ENCODE measurements around the gene TMUB2. TPM values are rescaled to one million over a fixed set of nuclear protein-coding genes. Genes with fewer than 3 reads are reported as not detected.

TMUB2 gene
- total RNA-seq, 1 experiment from 2014 or later = 35.1 TPM

GRCh38 chr17:44202756-44203155 is 16.0 kb downstream of the TMUB2 start:
- DNase-seq (ENCODE audit: low read depth) = no peak

DNA sequence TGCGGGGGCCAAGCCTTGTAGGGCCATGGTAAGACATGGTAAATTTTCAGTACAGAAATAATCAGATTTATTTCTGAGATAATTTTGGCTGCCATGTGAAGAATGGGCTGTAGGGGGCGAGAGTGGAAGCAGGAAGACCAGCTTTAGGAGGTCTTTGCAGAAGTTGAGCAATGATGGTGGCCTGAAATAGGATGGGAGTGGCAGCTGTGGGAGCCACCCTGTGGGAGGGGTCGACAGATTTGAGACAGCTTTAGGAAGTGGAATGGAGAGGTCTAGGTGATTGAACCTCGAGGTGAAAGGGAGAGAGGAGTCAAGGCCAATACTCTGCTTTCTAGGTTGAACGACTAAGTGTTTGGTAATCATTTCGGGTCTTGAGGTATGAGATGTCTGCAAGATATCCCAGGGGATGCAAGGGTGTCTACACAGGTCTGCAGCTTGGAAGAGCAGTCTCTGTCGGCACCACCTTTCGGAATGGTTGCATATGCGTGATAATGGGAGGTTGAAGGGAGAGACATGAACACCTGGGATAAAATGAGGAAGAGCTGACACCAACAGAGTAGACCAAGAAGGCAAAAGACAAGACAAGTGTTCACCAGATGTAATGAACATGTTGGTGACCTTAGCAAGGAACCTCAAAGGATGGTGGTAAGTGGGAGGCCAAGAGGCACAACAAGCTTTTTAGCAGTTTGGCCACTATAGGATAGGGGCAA is 17.1 kb downstream of the TMUB2 start:
- DNase-seq (ENCODE audit: low read depth) = peak; percentile 56

GRCh38 chr17:44204441-44204882 is 17.7 kb downstream of the TMUB2 start:
- peak; percentile 72 for DNase-seq (ENCODE audit: low read depth)

- no peak for DNase-seq (ENCODE audit: low read depth)
Observed at GRCh38 chr17:44205962-44206824, 19.4 kb downstream of the TMUB2 start.

DNA sequence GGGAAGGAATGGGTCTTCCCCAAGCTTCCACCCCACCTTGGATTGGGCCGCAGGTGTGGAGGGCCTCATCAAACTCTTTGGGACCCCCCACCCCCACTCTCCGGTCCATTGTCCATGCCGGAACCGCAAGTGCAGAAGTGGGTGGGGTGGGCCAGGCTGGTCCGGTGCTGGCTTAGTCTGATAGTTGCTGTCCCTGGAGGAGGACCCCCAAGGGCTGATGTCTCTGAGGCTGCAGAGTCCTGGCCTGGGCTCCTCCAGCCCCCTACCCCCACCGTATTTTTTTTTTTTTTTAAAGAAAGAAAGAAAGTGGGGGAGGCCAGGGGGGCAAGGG is 20.0 kb downstream of the TMUB2 start:
- no peak for DNase-seq (ENCODE audit: low read depth)

DNA sequence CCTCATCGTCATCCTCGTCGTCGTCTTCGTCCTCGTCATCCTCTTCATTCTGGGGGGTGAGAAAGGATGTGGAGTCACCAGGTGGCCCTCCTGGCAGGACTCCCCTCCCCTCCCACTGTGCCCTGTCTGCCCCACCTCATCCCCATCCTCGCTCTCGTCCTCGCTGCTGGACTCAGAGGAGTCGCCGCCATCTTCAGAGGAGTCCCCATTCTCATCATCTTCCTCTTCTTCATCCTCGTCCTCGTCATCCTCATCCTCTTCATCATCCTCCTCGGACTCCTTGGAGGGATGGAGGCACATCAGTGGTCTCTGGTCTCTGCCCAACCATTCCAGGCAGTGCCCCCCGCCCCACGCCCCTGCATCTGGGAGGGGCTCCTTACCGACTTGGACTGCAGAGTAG is 20.5 kb downstream of the TMUB2 start:
- DNase-seq (ENCODE audit: low read depth) = no peak

- peak; percentile 44 for DNase-seq (ENCODE audit: low read depth)
Observed at GRCh38 chr17:44207743-44208142, 21.0 kb downstream of the TMUB2 start.

- peak; percentile 60 for DNase-seq (ENCODE audit: low read depth)
Observed at GRCh38 chr17:44209786-44210341, 23.1 kb downstream of the TMUB2 start.

DNA sequence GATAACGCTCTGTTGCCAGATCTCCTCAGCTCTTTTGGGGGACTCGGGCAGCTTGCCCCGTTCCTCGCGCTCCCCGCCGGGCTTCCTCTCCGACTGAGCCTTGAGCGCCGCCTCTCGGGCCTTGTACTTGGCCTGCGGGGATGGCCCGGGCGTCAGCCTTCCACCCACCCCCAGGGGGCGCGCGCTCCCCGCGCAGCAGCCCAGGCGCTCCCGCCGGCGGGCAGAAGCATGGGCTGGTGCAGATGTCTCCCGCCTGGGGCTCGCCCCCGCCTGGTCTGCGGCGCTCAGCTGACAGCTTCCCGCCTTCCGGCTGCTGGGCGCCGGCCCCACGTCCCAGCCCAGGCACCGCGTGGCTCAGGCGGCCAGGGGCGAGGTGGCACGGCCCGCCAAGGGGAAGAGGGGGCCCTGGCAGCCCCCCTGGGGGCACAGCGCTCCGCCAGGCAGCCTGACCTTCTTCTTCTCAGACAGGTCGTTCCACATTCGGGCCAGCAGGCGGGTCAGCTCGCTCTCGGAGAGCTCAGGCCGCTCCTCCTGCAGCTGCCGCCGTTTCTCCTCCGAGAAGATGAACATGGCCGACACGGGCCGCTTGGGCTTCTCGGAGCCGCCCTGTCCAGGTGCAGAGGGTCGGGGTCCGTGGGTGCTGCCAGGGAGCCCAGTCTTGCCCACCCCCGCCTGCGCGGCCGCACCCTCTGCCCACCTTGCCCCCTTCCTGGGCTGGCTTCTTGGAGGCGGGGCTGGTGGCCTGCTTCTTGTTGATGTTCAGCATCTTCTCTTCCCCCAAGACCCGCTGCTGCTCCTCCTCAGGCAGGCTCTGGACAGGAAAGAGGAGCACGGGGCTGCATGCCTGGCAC is 23.8 kb downstream of the TMUB2 start:
- DNase-seq (ENCODE audit: low read depth) = peak; percentile 85

- no peak for DNase-seq (ENCODE audit: low read depth)
Observed at GRCh38 chr17:44211281-44212265, 24.8 kb downstream of the TMUB2 start.

DNA sequence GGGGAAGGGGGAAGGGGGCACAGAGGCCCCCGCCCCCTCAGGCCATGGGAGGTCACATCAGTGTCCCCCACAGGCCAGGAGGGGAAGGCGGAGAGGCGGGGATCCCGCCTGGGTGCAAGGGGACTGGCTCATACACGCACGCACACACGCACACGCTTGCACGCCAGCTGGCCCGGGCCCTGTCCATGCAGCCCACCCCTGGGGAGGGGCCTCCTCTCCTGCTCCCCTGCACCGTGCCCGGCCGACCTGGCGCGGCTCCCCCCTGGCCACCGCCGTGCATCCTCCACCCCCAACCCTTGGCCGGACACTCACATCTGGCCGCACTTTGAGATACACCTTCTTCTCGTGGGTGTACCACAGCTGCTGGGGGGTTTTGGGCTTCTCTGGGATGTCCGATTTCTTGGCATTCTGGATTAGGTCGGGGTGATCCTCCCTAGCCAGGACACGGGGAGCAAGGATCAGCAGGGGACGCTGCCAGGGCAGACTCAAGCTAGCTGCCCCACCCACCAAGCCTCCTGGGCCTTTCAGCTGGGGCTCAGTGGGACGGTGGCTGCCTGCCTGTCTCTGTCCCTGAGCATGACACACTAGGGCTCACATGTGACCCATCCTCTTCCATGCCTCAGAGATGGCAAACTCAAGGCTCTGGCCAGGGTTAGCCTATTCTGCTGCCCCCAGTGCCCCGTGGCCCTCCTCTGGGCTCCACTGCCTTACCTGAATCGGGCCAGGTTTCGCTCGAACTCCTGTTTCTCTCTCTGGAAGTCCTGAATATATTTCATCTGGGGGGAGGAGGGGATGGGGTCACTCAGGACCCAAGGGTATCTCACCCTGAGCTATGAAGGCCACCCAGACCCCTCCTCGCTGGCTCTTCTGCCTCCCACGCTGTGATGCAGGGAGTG is 26.0 kb downstream of the TMUB2 start:
- DNase-seq (ENCODE audit: low read depth) = no peak

- no peak for DNase-seq (ENCODE audit: low read depth)
Observed at GRCh38 chr17:44213403-44214229, 26.8 kb downstream of the TMUB2 start.

GRCh38 chr17:44214230-44214494 is 27.4 kb downstream of the TMUB2 start:
- no peak for DNase-seq (ENCODE audit: low read depth)

- DNase-seq (ENCODE audit: low read depth) = no peak
Observed at GRCh38 chr17:44214896-44215295, 28.1 kb downstream of the TMUB2 start.

- DNase-seq (ENCODE audit: low read depth) = no peak
Observed at GRCh38 chr17:44216173-44216572, 29.4 kb downstream of the TMUB2 start.

DNA sequence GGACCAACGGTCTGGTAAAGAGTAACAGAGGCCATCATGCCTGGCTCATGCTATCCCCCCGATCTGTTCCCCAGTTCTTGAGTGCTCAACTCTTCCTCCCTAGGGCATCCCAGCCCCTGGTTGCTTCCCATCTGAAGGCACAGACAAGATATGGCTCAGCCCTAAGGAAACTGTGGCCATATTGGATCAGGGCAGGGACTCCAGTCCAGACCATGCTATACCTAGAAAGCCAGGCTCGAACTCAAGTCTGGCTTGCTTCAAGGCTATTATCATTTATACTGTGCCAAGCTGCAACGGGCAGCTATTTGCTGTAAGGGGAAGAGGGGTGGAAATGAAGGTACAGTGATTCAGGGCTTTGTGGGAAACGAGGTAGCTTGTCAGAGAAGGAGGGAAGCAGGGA is 29.9 kb downstream of the TMUB2 start:
- no peak for DNase-seq (ENCODE audit: low read depth)

DNA sequence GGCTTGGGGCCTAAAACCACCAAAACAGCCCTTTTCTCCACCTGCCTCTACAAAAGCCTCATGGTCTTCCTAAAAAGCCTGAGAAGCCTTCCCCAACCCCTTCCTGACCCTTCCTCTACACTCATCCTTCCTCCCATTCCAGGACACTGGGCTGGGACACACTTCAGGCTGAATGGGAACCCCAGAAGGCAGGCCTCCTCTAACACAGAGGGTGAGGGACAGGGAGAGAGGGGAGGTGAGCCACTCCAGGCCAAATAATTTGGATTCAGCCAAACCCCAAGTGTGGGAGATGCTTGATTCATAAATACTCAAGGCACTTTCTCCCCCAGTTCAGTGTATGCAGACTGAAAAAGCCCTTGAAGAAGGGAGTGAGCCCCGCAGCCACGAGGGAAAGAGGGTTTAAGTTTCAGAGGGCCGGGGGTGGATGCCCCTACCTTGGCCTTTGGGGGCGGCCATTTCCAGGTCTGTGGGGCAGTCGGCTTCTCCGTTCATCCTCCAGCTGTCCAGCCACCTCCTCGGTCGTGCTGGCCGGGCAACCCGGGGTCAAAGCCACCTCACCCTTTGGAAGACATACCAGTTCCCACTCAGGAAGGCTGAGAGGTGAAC is 31.1 kb downstream of the TMUB2 start:
- no peak for DNase-seq (ENCODE audit: low read depth)
